Measurements from ENCODE around the gene VILL.

Gene VILL

GRCh38 chr3:37961622-37962431 is 28.8 kb upstream of the VILL start:
- DNase-seq (ENCODE audit: low spot score): no peak
- no peak overlapping the region for H3K27ac ChIP-seq
- ChIA-PET POLR2A (ENCODE audit: low non-redundant PET) (no interaction called here), CTCF (no interaction called here)
- no peak for TF ChIP-seq CTCF (conservative IDR thresholded peaks at IDR 0.05; ENCODE audit: low read depth)

GRCh38 chr3:37963016-37963415 is 27.6 kb upstream of the VILL start:
- CTCF ChIA-PET: no interaction called here
- H3K27ac ChIP-seq: no peak overlapping the region
- POLR2A ChIA-PET (ENCODE audit: low non-redundant PET): no interaction called here
- no peak for TF ChIP-seq CTCF (conservative IDR thresholded peaks at IDR 0.05; ENCODE audit: low read depth)
- DNase-seq (ENCODE audit: low spot score): no peak

- POLR2A ChIA-PET (ENCODE audit: low non-redundant PET): no interaction called here
- CTCF ChIA-PET: no interaction called here
- no peak for DNase-seq (ENCODE audit: low spot score)
- no peak overlapping the region for H3K27ac ChIP-seq
- no peak for TF ChIP-seq CTCF (conservative IDR thresholded peaks at IDR 0.05; ENCODE audit: low read depth)
Observed at GRCh38 chr3:37963635-37964034, 27.0 kb upstream of the VILL start.

GRCh38 chr3:37964146-37964545 is 26.4 kb upstream of the VILL start:
- DNase-seq (ENCODE audit: low spot score): no peak
- POLR2A ChIA-PET (ENCODE audit: low non-redundant PET): no interaction called here
- CTCF ChIA-PET: interaction anchor here (0.6 kb wide), 1 partner anchor 1636 kb away, joined by 4 read pairs; no protein-coding TSS in a partner anchor
- H3K27ac ChIP-seq: no peak overlapping the region
- TF ChIP-seq CTCF (conservative IDR thresholded peaks at IDR 0.05; ENCODE audit: low read depth): no peak

GRCh38 chr3:37964716-37965115 is 25.9 kb upstream of the VILL start:
- POLR2A ChIA-PET (ENCODE audit: low non-redundant PET): no interaction called here
- no peak for TF ChIP-seq CTCF (conservative IDR thresholded peaks at IDR 0.05; ENCODE audit: low read depth)
- no peak overlapping the region for H3K27ac ChIP-seq
- CTCF ChIA-PET: interaction anchor here (0.6 to 1.4 kb wide), 2 partner anchors 109 to 1637 kb away, joined by 3 to 4 read pairs; no protein-coding TSS in a partner anchor
- DNase-seq (ENCODE audit: low spot score): no peak

DNA sequence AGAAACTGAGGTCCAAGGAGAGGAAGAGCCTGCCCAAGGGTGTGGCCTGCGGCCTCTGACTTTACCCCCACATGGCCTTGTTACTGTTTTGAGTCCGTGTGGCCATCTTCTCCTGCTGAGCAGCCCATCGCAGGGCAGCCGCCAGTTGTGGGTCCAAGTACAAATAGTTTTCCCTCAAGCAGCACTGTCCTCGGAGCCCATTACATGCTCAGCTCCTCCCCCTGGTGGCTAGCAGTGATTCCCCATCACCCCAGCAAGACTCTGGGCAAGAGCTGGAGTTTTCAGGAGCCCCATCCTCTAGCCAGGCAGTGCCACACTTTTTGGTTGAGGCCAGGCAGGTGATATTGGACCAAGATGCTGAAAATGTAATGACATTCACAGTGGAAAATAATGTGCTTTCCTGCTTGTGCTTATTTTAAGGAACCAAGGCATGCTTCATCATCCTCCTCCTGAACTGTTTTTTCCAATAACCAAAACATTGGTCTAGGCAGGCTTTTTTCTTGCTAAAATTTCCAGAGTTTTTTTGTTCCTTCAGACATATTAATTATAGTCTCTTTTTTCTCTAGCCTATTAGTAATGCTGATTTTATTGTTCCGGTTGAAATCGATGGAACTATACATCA is 23.2 kb upstream of the VILL start:
- peak; percentile 49 for DNase-seq (ENCODE audit: low spot score)

More for the DNA sequence above, 23.2 kb upstream of the VILL start:
- no peak overlapping the region; the same call in 1 of the 2 replicates for H3K27ac ChIP-seq
- ChIA-PET POLR2A (ENCODE audit: low non-redundant PET) (no interaction called here), CTCF (interaction anchor here (0.5 to 1.4 kb wide), 5 partner anchors 23 to 1198 kb away, joined by 3 to 6 read pairs (median 3); no protein-coding TSS in a partner anchor)
- TF ChIP-seq CTCF (conservative IDR thresholded peaks at IDR 0.05; ENCODE audit: low read depth): peak; percentile 64
